Testis (tissue), 2 donors: ENCODE results near the gene AKR1C3.

Experiments used
- CTCF ChIP-seq, 3 experiments: fragments of 450-650 bp in 2 of 3; fragments of 200-600 bp in 1 of 3; sonication (generic) in 1 of 3; IDR thresholded peaks; one replicate each; pipeline ENCODE4 v1.5.1; 2016 to 2019; ENCODE audit warnings: antibody characterized with exemption in 3 of 3, mild to moderate bottlenecking in 2 of 3, moderate library complexity in 1 of 3
- POLR2A ChIP-seq: fragments of 450-650 bp; IDR thresholded peaks from one replicate; pipeline ENCODE4 v1.6.1; 2017; ENCODE audit warnings: antibody characterized with exemption, mild to moderate bottlenecking, moderate library complexity

- no peak for TF ChIP-seq CTCF (IDR thresholded peaks at IDR 0.05)
- TF ChIP-seq POLR2A, result no peak
Measured at GRCh38 chr10:5045095-5045494, 49.1 kb upstream of the AKR1C3 start.
